Nephron progenitor cell (in vitro differentiated cells): ENCODE measurements around the gene ARMC5.

ENCODE experiments used
- DNase-seq: peaks from one replicate; pipeline ENCODE4 v3.0.0; 2021
- H3K27ac Mint-ChIP-seq: 2 replicates; pipeline ENCODE4 v1.8.0; 2021; ENCODE audit warnings: mild to moderate bottlenecking, moderate library complexity, mixed read lengths
- H3K27me3 Mint-ChIP-seq: 2 replicates; pipeline ENCODE4 v1.8.0; 2021; ENCODE audit warnings: mild to moderate bottlenecking, low read depth, mixed read lengths; ENCODE audit not compliant: poor library complexity
- H3K36me3 Mint-ChIP-seq: 2 replicates; pipeline ENCODE4 v1.8.0; 2021; ENCODE audit warnings: low read depth, mixed read lengths
- H3K4me1 Mint-ChIP-seq: 2 replicates; pipeline ENCODE4 v1.8.0; 2021; ENCODE audit warnings: mixed read lengths
- H3K4me3 Mint-ChIP-seq: 2 replicates; pipeline ENCODE4 v1.8.0; 2021; ENCODE audit warnings: mild to moderate bottlenecking, moderate library complexity, mixed read lengths
- H3K9me3 Mint-ChIP-seq: 2 replicates; pipeline ENCODE4 v1.8.0; 2021; ENCODE audit warnings: mild to moderate bottlenecking, moderate library complexity, mixed read lengths
- CTCF ChIP-seq: fragments of 200-600 bp; sonication (generic); IDR thresholded peaks from 2 replicates; pipeline ENCODE4 v1.5.0; 2021; ENCODE audit warnings: antibody characterized with exemption

ARMC5 gene

GRCh38 chr16:31458844-31459686 is at the start of gene ARMC5:
TSS of gene ARMC5 (plus strand) at chr16:31459501. CDS start at chr16:31459525, 24 bp downstream.
- peak within 1 kb of the TSS; percentile 98 for H3K27ac Mint-ChIP-seq
- H3K36me3 Mint-ChIP-seq, result peaks cover 6% of the 10 kb centered on the region
- peak within 1 kb of the TSS; percentile 89 for H3K4me3 Mint-ChIP-seq
- no peak for TF ChIP-seq CTCF
- peak; percentile 95 for DNase-seq
- no peaks in the 10 kb centered on the region for H3K9me3 Mint-ChIP-seq
- H3K27me3 Mint-ChIP-seq, result no peaks in the 10 kb centered on the region
- H3K4me1 Mint-ChIP-seq, result peaks cover 53% of the 10 kb centered on the region

- Mint-ChIP-seq H3K36me3 (no peaks in the 10 kb centered on the region), H3K4me1 (peaks cover 12% of the 10 kb centered on the region), H3K27ac (no peak overlapping the region), H3K4me3 (no peak overlapping the region), H3K9me3 (no peaks in the 10 kb centered on the region), H3K27me3 (peaks cover 41% of the 10 kb centered on the region)
- no peak for TF ChIP-seq CTCF
- DNase-seq, result no peak
These were observed 49.2 kb upstream of the ARMC5 start for GRCh38 chr16:31410082-31410481.

- no peaks in the 10 kb centered on the region for H3K36me3 Mint-ChIP-seq
- no peak overlapping the region for H3K27ac Mint-ChIP-seq
- no peak overlapping the region for H3K4me3 Mint-ChIP-seq
- H3K4me1 Mint-ChIP-seq, result peaks cover 12% of the 10 kb centered on the region
- H3K27me3 Mint-ChIP-seq, result peaks cover 50% of the 10 kb centered on the region
- no peaks in the 10 kb centered on the region for H3K9me3 Mint-ChIP-seq
- no peak for DNase-seq
- TF ChIP-seq CTCF, result no peak
These were observed 48.1 kb upstream of the ARMC5 start for GRCh38 chr16:31411024-31411844.

GRCh38 chr16:31412750-31413149 is 46.6 kb upstream of the ARMC5 start:
- peaks cover 12% of the 10 kb centered on the region for H3K4me1 Mint-ChIP-seq
- no peaks in the 10 kb centered on the region for H3K36me3 Mint-ChIP-seq
- peaks cover 45% of the 10 kb centered on the region for H3K27me3 Mint-ChIP-seq
- H3K9me3 Mint-ChIP-seq, result peaks cover under 1% of the 10 kb centered on the region
- TF ChIP-seq CTCF, result no peak
- no peak for DNase-seq
- H3K4me3 Mint-ChIP-seq, result no peak overlapping the region
- H3K27ac Mint-ChIP-seq, result no peak overlapping the region

- TF ChIP-seq CTCF, result no peak
- H3K27me3 Mint-ChIP-seq, result peaks cover 45% of the 10 kb centered on the region
- H3K9me3 Mint-ChIP-seq, result peaks cover 6% of the 10 kb centered on the region
- no peak overlapping the region for H3K27ac Mint-ChIP-seq
- H3K4me1 Mint-ChIP-seq, result peaks cover 12% of the 10 kb centered on the region
- H3K4me3 Mint-ChIP-seq, result no peak overlapping the region
- H3K36me3 Mint-ChIP-seq, result no peaks in the 10 kb centered on the region
- no peak for DNase-seq
These were observed 45.9 kb upstream of the ARMC5 start for GRCh38 chr16:31413381-31413780.
